HT-29 (cell line): ENCODE results near the gene FAM13A. TPM values are rescaled to one million over a fixed set of nuclear protein-coding genes. Genes with fewer than 3 reads are reported as not detected.

Experiments
- DNase-seq: peaks from one replicate; pipeline ENCODE4 v3.0.0-alpha.2; 2015; ENCODE audit warnings: low spot score
- total RNA-seq: library from RNA; depleted of rRNA; stranded (reverse); fragments of >200 nt; shearing (Covaris generic); gene quantifications from 2 replicates; pipeline ENCODE4 v1.2.3, GENCODE V29; 2014

FAM13A gene
- total RNA-seq, 1 experiment from 2014 or later: 6.6 TPM

DNA sequence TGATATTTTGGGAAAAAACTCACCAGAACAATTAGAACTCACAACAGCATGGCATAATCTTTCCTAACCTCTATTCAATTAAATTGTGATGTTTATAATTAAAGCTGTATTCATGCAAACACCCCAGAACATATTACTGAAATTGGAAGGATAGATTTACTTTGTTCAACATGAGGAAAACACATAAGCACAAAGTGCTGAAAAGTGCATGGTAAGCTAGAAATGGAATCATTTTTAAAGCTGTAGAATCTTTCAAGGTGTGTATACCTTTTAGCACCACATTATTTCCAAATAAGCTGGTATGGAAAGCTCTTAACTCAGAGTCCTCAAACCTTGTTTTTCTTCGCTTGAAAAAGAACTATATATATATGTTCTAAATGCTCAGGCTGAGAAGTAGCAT lies 268.6 kb downstream of the FAM13A start:
- DNase-seq: no peak

DNA sequence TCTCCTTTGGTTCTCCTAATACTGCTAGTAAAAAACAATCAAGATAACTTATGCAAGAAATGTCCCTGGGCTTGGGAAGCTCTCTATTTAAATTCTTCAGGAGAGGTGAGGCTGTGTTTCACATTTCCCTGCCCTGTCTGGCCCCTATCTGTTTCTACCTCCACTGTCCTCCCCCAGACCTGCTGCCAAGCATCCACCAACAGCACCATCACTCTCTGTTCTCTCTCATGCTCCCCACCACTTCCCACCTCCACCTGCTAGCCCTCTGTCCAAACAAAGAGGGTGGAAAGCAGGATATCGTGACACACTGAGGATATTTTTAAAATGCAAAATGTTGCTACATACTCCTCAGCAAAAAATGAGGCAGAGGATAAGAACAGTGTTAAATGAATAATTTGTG lies 271.0 kb downstream of the FAM13A start:
- DNase-seq: no peak

GRCh38 chr4:88780389-88780788 lies 276.6 kb downstream of the FAM13A start:
- no peak for DNase-seq

- DNase-seq: peak; percentile 30
Measured at GRCh38 chr4:88779431-88779830, 277.6 kb downstream of the FAM13A start.

- no peak for DNase-seq
Measured at GRCh38 chr4:88775529-88775928, 281.5 kb downstream of the FAM13A start.

GRCh38 chr4:88775026-88775425 lies 282.0 kb downstream of the FAM13A start:
- no peak for DNase-seq

DNA sequence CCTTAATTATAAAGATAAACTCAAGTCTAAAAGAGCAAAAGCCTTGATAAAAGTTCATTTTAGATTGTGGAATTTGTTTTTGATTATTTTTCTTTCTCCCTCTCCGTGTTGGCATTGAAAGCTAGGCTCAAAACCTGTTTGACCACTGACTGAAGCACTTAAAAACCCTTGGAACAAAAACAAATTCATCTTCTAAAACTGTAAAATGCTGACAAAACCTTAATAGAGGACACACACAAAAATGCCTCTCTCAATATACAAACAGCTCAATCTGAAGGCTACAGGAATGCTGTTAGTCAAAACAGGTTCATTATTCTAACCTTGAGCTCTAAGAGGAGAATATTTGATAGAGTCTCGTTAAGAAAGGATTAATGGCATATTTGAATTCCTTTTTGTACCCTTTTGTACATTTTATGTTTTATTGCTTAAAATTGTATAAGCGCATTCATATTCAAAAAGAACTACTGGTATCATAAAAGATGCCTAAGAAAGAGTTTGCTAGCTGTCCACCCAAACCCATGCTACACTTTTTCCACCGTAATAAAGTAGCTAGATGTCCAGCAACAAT lies 285.0 kb downstream of the FAM13A start:
- DNase-seq: no peak

GRCh38 chr4:88765729-88766128 lies 291.3 kb downstream of the FAM13A start:
- DNase-seq: no peak

GRCh38 chr4:88763075-88763474 lies 293.9 kb downstream of the FAM13A start:
- DNase-seq: no peak

DNA sequence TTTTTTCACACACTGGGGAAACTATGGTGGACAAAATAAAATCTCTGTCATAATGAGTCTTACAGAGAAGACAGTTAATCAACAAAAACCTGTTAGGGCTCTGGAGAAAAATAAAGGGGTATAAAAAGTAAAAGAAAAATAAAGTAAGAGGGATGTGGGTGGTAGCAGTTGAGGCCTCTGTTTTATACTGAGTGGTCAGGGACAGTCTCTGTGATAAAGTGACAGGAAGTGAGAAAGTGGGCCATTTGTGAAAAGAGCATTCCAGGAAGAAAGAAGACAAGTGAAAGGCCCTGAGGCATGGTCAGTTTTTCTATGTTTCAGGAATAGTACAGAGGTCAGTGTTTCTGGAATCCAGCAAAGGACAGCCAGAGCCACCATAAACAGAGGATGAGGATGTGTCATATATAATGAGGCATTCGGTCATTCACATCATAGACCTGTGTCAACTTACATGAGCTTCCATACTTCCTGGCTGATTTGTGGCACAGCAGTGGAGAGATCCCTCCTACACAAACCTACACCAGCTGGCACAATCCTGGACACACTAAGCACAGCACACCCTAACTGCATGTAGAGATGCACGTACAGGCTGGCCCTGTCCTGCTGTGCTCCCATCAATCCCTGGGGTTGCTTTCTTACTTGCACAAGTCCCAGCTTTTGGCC lies 295.0 kb downstream of the FAM13A start:
- no peak for DNase-seq

- no peak for DNase-seq
Measured at GRCh38 chr4:88761342-88761741, 295.6 kb downstream of the FAM13A start.

DNA sequence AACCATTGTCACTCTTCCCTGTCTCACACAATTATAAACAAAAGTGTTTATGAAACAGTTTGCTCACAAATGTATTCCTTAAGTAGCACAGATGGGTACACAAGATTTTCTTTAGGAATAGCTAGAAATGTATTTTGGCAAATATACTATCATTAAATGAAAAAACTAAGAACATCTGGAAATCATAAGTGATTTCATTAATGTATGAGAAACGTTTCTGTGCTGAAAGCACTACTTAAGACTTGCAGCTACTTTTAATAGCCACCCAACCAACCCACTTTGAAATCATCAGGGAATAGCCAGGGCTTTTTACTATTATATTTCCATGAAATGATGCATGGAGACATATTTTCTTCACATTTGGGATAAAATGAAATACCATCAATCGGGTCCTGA lies 297.1 kb downstream of the FAM13A start:
- DNase-seq: no peak

- no peak for DNase-seq
Measured at GRCh38 chr4:88759039-88759894, 297.7 kb downstream of the FAM13A start.

- DNase-seq: no peak
Measured at GRCh38 chr4:88758264-88758663, 298.7 kb downstream of the FAM13A start.

- no peak for DNase-seq
Measured at GRCh38 chr4:88757776-88758175, 299.2 kb downstream of the FAM13A start.

DNA sequence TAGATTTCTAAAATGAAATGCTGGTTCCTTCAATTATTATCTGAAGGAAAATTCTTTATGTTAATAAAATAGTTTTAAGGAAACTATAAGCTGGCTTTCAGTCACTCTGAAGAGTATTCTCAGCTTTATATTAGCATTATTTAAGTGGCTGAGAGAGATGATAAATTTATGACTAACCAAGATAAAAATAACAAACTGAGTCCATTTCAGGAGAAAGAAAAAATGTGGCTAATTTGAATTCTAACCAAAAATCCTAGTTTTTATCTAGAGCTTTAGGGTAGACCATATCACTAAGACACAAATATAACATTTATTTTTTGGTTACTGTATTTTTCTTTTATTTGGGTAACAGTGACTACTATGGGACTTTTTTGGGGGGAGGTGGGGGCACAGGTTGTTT lies 299.9 kb downstream of the FAM13A start:
- no peak for DNase-seq

DNA sequence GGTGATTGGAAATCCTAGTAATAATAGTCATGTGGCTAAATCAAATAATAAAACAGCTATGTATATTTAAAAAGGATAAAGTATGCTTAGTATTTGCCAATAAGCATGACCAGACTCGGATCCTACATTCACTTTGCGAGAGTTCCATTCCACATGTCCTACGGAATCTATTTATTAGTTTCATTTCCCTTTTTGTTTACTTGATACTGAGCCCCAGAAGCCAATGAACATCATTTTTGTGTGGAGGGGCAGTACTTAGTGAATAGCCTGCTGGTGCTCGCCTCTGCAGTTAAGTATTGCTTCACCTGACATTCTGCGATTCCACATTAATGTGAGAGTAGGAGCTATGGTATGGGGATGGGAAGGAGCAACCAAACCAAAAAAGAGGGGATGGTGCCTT lies 300.8 kb downstream of the FAM13A start:
- DNase-seq: no peak

DNA sequence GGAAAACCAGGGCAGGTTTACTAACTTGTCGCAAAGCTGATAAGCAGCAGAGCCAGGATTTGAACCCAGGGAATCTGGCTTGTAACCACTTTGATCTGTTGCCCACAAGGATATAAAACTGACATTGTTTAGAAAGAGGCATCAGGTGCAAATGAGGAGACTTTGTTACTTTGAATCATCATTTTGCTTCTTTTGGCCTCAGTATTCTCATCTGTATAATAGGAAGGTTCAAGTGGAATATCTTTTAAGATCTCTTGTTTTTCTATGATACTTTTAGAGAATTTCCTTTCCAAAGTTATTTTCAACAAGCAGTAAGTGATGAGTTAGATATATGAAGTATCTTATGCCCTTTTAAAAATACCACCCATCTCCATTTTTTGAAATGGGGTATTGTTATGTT lies 301.5 kb downstream of the FAM13A start:
- DNase-seq: no peak

GRCh38 chr4:88754796-88755195 lies 302.2 kb downstream of the FAM13A start:
- DNase-seq: no peak

DNA sequence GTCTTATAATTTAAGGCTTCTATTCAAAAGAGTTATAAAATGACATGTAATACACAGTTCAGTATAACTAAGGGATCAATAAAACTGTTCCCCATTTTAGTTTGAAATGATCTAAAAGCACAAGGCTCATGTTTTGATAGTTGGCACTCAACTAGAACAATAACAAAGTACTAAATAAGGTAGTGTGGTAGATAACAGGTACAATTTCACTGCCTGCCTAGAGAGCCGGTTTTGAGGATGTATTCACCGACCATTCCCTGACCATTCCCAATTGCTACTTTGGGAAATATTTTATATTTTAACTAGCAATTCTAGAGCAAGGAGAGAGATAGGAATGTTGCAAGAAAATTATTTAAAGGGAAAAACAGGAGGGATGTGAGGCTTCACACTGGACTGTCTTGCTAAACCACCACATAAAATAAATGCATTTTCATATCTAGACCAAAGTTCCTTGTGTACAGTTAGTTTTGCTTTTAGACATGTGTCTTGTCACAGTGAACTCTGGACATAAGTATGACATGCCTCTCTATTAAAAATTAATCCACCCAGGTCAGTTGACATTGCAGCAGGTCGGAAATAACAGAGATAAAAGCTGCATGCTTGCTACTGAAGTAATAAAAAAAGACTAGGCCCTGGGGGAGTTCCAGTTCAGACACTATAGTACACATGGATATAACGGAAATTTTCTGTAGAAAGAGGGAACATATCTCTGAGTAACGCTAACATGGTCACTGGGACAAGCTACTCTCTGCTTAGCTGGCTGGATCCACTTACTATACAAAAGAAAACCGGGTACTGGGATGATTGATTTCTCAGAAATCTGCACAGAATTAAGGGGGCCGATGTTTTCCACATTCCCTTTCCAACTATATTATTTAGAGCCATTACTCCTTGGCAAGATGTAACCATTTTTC lies 303.1 kb downstream of the FAM13A start:
- peak; percentile 35 for DNase-seq

DNA sequence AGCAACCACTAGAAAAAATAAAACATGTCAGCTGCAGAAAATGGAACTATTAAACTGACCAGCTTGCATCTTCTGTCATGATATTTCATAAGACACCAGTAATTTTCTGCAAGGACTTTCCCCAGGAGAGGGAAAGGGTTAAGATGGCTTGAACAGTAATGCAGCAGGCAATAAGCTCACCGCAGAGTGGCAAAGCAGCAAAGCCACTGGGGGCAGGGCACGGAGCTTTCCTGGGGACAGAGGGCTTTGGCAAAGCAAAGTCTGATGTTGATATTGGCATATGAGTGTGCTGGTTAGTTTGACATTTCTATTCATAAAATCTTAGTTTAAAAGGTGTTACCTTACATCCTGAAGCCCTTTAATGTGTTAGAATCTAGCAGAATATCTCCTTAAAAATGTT lies 304.2 kb downstream of the FAM13A start:
- DNase-seq: no peak

- no peak for DNase-seq
Measured at GRCh38 chr4:88752076-88752463, 304.9 kb downstream of the FAM13A start.
